NCI-H1694 (cell line): ENCODE results near the gene BCAR1.
"Not testable (repeated sequence)": the region's sequence is repeated elsewhere in the genome, so short reads cannot be mapped to it uniquely, and the experiment has no call there.

Experiments used
- DNase-seq: peaks from one replicate; lab custom pipeline; 2025; lab: John Stamatoyannopoulos, UW

BCAR1 gene

DNA sequence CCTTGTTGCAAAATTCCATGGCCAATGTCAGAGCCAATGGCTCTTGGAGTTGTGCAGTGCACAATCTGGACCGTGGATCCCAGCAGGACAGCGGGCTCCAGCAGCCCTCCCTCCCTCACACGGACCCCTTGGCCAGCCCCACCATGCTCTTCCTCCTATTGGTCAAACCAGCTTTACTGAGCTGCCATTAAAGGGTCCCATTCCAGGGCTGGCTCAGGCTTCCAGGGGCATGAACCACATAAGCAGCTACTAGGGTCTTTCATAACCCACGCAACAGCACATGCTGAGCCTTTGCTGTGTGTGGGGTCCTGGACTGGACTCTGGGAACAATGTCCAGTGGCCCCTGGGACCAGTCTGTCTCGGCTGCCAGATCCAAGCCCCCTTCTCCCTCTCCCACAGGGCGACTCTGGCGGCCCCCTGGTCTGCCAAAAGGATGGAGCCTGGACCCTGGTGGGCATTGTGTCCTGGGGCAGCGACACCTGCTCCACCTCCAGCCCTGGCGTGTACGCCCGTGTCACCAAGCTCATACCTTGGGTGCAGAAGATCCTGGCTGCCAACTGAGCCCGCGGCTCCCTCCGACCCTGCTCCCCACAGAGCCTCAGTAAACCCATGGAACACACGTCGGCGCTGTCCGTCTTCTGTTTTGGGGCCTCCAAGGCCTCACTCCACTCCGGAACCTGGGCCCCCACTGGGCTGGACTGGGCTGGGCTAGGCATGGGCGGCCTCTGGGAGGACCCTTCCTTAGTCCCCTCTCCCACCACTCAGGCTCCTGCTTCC lies 26.9 kb downstream of the BCAR1 start:
- no peak for DNase-seq

DNA sequence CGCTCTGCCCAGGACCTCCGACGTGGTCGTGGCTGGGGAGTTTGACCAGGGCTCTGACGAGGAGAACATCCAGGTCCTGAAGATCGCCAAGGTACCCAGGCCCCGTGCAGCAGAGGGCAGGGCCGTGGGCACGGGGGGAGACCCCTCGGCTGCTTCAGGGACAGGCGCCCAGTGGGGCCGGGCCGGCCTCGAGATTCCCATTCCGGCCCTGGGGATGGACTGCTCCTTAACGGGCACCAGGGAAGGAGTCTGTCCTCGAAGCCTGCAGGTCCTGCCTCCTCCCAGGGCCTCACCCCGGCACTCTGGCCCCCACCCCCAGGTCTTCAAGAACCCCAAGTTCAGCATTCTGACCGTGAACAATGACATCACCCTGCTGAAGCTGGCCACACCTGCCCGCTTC lies 28.3 kb downstream of the BCAR1 start:
- not testable (repeated sequence) for DNase-seq

DNA sequence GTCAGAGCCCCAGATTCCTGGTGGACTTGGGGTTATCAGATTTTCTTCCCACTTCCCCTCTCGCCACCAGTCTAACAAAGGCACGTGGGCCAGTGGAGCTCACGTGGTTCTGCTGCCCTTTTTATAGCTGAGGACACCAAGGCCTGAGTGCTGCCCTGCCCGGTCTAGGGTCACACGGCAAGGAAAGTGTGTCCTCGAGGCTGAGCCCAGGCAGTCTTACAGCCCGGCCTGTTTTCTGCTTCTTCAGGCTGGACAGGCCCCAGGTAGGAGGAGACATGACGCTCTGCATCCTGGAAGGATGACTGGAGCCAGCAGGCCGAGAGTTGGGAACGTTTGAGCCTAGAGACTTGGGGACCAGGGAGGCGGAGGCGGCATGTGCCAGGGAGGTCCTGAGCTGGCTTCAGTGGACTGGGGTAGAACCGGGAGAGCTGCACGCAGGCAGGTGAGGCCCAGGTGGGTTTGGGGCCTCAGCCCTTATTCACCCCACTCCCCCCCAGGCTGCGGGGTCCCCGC lies 29.1 kb downstream of the BCAR1 start:
- no peak for DNase-seq

DNA sequence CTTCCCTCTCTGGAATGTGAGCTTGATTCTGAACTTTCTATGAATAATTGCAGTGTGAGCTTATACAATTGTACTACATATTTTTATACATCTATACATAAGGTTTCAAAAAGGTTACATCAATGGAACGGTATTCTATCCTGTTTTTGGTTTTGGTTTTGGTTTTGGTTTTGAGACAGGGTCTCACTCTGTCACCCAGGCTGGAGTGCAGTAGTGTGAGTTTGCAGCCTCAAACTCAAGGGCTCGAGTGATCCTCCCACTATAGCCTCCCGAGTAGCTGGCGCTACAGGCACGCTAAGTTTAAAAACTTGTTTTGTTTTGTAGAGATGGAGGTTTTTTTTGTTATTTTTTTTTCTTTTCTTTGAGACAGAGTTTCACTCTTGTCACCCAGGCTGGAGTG lies 31.6 kb downstream of the BCAR1 start:
- DNase-seq: no peak

DNA sequence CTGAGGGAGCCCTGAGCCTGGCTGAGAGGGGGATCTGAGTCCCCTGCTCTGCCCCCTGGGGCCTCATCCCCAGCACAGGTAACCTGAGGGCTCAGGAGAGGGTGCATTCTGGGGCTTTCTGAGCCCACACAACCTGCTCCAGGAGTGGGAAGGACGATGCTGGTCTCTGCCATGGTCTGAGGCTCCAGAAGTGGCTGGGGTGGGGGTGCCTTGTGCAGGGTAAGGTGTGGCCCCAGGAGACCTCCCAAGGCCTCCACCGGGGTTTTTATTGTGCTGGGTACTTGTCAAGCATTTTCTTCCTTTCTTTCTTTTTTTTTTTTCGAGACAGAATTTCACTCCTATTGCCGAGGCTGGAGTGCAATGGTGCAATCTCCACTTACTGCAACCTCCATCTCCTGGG lies 32.3 kb downstream of the BCAR1 start:
- no peak for DNase-seq

DNA sequence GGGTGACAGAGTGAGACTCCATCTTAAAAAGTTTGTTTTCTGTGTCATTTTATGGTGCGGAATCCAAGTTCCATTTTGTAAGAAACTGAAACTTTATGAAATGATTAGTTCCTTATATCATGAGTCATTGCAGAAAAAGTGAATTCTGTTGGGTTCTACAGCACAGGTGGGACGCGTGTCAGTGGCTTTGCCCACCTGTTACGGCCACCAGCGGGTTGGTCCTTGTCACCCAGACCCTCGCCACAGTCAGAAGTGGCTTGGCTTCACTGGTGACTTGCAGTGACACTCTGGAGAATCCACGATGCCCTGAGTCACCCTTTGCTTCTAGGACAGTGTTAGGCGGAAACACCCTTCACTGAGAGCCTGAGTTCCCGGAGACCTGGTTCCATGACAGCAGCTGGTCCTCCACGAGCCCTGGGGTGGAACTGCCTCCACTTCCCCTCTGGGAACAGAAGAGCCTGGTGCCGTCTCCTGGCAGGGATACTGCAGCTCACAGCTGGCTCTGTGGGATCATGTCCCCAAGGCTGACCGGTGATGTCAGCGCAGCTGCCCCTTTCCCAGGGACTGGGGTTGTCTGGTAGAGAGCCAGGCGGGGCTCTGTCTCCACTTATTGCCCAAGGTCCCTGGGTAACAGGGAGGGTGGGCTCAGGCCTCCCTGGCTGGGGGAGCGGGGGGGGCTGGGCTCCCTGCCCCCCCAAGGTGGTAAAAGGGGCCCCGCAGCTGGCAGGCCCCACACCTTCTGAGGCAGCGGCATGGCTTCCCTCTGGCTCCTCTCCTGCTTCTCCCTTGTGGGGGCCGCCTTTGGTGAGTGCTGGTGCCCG lies 33.0 kb downstream of the BCAR1 start, which contains the start of gene CTRB1:
TSS of gene CTRB1 (plus strand) at position 733 of the 821 bp plus-strand sequence. CDS start at position 753, 20 bp downstream.
- no peak for DNase-seq

DNA sequence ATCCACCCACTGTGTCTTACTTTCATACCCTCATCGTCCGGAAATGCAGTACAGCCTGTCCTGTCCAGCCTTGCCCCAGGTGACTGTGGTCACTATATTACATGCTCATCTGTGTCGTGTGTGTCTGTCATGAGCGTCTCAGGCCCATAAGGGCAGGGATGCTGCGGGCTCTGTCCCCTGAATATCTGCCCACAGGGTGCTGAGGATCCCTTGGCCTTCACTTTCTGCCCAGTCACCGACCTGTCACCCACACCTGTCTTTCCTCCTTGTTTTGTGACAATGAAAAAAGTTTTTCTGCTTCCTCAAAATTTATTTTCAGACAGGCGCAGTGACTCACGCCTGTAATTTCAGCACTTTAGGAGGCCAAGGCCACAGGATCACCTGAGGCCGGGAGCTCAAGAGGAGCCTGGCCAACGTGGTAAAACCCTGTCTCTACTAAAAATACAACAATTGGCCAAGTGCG lies 34.0 kb downstream of the BCAR1 start:
- DNase-seq: no peak

DNA sequence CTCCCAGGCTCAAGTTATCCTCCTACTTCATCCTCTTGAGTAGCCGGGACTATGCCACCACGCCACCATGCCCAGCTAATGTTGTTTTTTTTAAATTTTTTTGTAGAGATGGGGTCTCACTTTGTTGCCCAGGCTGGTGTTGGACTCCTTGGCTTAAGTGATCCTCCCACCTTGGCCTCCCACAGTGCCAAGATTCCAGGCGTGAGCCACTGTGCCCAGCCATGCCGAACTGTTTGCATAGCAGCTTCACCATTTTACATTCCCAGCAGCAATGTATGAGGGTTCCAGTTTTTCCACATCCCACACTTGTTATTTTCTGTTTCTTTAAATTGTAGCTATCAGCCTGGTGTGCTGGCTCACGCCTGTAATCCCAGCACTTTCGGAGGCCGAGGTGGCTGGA lies 34.8 kb downstream of the BCAR1 start:
- DNase-seq: no peak

DNA sequence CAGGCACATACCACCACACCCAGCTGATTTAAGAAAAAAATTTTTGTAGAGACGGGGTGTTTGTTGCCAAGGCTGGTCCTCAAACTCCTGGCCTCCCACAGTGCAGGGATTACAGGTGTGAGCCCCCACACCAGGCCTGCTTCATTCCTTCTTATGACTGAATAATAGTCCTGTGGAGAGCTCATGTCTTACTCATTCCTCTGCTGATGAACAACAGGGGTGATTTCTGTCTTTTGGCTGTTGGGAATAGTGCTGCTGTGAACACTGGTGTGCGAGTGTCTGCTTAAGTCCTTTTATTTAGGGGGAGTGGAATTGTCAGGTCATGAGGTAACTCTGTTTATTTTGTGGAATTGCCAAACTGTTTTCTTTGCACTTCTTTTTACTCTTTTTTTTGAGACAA lies 35.3 kb downstream of the BCAR1 start:
- no peak for DNase-seq

DNA sequence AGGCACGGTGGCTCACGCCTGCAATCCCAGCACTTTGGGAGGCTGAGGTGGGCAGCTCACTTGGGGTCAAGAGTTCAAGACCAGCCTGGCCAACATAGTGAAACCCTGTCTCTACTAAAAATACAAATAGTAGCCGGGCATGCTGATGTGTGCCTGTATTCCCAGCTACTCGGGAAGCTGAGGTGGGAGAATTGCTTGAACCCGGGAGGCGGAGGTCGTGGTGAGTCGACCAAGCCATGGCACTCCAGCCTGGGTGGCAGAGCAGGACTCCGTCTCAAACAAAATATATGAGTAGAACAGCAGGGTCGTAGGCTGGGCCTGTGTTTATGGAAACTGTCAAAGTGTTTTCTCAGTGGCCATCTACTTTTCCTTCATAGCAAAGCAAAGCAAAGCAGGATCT lies 40.1 kb downstream of the BCAR1 start:
- DNase-seq: not testable (repeated sequence)

DNA sequence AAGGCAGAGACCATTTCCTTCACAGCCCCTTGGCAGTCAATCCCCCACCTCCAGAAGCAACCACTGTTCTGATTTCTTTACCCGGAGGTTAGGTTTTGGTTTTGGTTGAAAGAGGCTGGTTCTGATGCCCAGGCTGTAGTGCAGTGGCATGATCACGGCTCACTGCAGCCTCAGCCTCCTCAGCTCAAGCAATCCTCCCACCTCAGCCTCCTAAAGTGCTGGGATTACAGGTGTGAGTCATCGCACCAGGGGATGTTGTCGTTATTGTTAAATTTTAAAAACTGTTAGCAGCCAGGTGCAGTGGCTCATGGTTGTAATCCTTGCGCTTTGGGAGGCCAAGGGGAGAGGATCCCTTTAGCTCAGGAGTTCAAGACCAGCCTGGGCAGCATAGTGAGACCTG lies 41.5 kb downstream of the BCAR1 start:
- no peak for DNase-seq

DNA sequence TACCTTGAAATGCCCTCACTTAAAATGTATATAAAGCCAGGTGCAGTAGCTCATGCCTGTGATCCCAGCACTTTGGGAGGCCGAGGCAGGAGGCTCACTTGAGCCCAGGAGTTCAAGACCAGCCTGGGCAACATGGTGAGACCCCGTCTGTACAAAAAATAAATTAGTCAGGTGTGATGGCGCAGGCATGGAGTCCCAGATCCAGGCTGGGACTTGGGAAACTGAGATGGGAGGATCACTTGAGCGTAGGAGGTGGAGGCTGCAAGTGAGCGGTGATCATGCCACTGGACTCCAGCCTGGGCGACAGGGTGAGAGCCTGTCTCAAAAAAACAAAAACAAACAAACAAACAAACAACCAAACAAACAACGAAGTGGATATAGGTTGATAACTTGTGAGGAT lies 41.9 kb downstream of the BCAR1 start:
- DNase-seq: not testable (repeated sequence)

DNA sequence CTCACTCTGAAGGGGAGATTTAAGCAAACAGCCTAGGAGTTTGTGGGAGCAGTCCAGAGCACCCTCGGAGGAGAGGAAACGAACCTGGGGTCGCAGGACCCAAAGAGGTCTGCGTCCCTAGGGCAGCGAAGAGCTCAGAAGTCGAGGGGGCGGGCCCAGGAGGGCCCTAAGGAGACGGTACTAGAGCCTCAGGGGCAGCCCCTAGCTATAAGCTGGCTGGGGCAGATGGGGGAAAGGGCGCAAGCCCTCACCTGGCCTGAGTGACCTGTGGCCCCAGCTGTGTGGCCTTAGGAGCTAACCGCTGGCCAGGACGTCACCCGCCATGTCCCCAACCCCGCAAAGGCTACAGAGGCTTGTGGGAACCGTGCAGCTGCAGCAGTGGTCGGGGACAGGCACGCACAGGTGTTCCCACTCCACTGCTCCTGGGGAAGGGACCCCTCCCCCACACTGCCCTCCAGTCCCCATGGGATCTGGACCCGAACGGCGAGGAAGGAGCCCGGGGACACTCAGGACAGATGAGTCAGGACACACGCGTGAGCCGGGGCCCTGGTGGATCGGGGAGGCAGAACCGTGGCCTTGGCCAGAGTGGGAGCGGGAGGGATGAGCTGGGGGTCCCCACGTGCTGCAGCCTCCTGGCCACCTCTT lies 42.4 kb downstream of the BCAR1 start:
- no peak for DNase-seq

DNA sequence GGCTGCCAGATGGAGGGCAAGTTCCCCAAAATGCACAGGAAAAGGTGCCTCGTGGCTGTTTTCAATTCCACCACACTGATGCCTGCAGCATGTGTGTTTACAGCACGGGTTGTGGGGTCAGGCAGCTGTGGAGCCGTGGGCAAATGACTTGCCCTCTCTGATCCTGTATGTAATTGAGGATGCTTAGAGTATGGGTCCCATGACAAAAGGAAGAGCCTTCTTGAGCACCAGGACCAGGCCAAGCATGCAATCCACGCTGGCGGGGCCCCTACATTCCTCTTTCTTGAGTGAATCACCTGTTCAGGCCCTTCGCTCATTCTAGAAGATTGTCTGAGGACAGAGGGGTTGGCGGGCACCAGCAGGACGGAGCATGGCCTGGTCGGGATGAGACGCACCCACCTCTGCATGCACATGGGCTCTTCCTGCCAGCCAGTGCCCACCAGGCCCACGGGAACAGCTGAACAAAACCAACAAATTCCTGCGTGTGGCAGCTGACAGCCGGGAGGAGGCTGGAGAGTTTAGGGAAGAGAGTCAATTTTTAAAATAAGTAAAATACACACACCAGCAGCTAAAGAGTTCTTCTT lies 43.1 kb downstream of the BCAR1 start:
- DNase-seq: no peak

DNA sequence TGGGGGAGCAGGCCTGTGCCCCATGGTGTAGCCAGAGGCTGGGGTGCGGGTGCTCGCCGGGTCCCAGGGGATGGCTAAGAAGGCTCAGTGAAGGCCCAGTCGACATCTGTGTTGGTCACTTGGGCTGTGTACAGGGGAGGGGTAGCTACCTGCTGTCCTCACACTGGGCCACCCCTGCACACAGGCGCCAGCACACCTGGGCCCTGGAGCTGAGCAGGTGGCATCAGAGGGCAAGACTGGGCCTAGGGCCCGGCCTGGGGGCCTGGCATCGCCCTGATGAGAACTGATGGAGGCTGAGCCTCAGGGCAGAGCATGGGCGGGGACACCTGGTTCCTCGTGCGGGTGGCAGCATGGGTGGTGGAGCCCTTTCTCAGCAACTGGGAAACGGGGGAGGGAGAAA lies 43.6 kb downstream of the BCAR1 start:
- no peak for DNase-seq

DNA sequence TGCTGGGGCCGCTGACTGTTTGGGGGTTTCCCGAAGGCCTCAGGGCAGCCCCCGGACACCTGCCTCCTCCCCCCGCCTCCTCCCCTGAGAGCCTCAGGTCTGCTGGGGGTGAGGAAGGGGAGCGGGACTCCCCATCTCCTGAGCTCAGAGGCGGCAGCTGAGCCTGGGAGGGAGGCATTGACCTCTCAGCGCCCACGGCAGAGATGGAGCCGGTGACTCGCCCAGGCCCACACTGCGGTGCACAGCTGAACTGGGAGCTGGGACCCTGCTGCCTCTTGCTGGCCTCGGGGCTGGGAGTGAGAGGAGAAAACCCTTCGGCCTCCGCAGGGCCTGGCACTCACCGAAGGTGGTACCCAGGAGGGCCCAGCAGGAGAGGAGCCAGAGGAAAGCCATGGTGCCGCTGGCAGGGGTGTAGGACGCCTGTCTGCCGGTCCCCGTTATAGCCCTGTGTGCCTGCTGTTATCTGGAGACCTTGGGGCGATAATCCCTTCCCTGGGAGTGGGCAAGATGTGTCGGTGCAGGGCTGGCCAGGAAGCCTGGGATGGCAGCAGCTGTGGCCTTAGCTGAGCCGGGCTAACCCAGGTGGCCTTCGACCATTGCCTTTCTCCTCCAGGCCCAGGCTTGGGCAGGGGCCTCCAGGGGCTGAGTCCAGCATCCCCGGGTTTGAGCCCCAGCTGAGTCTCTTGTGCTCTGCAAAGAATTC lies 44.5 kb downstream of the BCAR1 start, which contains the start of gene CTRB2:
TSS of gene CTRB2 (minus strand) at position 413 of the 703 bp plus-strand sequence. CDS start at position 393, 20 bp downstream.
- DNase-seq: no peak

DNA sequence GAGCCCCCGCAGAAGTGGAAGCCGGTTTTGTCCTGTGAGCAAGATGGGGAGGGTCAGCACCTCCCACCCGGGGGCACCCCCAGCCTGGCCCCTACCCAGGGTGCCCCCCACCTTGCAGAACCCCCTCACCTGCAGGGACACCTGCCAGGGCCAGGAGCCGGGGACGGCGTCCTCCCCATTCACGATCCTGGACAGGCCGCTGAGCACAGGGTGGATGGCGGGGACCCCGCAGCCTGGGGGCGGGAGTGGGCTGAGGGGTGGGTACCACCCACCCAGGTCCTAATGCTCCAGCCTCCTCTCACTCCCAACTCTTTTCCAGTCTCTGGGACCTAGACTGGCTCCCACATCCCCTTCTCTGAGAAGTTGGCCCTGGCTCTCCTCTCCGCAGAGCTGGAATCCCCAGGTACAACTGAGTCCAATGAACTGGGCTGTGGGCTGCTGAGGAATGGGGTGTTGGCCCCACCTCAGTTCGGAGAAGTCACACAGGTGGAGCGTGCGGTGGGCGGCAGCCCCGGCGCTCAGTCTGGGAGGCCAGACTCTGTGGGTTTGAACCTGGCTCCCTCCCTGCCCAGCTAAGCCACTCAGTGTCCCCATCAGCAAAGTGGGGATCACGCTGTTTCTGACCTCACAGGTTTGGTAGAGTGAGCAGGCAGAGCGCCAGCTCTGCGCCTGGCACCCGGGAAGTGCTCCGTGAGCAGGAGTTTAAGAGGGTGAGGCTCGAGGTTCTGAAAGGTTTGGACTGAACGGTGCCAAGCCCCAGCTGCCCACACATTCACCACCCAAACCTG lies 45.3 kb downstream of the BCAR1 start:
- not testable (repeated sequence) for DNase-seq

DNA sequence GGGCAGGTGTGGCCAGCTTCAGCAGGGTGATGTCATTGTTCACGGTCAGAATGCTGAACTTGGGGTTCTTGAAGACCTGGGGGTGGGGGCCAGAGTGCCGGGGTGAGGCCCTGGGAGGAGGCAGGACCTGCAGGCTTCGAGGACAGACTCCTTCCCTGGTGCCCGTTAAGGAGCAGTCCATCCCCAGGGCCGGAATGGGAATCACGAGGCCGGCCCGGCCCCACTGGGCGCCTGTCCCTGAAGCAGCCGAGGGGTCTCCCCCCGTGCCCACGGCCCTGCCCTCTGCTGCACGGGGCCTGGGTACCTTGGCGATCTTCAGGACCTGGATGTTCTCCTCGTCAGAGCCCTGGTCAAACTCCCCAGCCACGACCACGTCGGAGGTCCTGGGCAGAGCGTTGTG lies 46.0 kb downstream of the BCAR1 start:
- DNase-seq: not testable (repeated sequence)

DNA sequence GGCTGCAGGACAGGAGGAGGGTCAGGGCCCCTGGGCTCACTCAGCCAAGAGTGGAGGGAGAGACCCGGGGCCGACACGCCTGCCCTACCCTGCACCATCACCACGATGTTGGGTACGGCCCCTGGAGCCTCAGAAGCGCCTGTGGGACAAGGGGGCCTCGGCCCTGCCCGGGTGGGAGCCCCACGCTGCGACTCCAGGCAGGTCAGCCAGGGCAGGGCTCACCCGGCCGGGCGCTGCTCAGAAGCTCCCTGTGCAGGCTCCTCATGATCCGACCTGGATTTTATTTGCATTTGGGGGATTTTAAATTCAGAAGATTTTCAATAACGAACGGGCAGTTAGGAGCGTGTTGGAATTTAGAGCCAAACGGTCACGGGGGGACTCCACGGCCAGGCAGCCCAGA lies 46.5 kb downstream of the BCAR1 start:
- DNase-seq: not testable (repeated sequence)

DNA sequence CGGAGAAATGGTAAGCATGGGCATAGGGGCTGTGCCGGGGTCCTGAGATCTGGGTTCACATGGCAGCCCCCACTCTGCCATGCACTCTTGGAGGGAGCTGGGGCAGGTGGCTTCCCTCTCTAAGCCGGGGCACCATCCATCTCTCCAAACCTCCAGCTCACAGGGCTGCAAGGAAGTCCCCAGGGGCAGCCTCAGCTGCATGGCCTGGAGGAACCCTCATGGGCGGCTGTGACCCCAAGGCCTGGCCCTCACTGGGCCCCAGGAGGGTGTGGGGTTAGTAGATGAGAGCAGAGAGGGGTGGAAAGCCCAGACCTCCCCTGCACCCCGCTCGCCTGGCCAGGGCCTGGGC lies 47.0 kb downstream of the BCAR1 start:
- DNase-seq: no peak
